ENCODE measurements around the gene MRPS34.

MRPS34 gene

DNA sequence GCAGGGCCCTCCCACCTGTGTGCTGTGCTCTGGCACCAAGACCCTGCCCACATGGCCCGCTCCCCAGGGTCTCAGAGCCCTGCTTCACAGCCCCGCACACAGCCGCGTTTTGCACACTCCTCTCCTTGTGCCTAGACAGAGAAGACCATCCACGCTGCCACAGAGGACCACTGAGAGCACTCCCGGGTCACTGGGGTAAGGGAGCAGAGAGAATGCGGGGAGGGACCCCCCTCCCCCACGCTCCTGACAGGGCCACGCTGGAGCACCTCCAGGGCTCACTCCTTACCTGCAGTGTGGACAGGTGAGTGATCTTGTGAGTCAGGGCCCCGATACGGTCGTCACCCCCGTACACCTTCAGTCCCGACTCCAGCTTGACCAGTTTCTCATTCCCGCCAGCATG is 46.7 kb upstream of the MRPS34 start:
- H3K27ac ChIP-seq, result no peak overlapping the region

DNA sequence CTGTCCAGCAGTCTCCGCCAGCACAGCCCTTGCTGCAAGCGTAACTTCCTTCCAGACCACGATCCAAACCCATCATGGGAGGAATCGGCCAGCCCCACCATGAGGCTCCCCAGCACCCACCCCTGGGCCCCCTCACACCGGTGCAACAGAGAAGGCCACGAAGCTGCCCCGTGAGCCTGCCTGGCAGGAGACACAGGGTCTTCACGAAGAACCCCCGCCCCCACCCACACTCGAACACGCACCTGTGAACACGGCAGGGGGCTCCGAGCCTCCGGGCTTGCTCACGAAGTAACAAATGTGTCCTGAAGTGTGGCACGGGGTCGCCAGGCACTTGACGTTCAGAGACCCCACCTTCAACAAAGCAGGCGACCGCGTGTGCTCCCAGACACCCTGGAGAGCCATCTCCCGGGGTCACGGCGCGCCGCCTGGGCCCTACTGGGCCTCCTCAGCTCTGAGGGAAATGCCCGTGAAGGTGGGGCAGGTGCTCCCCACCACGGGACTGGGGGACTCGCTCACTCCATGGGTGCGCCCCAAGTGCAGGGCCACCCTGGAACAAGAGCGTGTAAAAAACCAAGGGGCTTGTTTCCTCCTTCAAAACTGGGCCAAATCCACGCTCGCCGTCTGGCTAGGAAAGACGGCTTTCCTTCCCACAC is 46.1 kb upstream of the MRPS34 start:
- no peak overlapping the region for H3K9ac ChIP-seq
- TF ChIP-seq, protein P1, sequence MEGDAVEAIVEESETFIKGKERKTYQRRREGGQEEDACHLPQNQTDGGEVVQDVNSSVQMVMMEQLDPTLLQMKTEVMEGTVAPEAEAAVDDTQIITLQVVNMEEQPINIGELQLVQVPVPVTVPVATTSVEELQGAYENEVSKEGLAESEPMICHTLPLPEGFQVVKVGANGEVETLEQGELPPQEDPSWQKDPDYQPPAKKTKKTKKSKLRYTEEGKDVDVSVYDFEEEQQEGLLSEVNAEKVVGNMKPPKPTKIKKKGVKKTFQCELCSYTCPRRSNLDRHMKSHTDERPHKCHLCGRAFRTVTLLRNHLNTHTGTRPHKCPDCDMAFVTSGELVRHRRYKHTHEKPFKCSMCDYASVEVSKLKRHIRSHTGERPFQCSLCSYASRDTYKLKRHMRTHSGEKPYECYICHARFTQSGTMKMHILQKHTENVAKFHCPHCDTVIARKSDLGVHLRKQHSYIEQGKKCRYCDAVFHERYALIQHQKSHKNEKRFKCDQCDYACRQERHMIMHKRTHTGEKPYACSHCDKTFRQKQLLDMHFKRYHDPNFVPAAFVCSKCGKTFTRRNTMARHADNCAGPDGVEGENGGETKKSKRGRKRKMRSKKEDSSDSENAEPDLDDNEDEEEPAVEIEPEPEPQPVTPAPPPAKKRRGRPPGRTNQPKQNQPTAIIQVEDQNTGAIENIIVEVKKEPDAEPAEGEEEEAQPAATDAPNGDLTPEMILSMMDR (IDR thresholded peaks at IDR 0.05), result no peak
- no peaks in the 10 kb centered on the region for H3K4me1 ChIP-seq
- H3K79me2 ChIP-seq, result peaks cover 37% of the 10 kb centered on the region
- H3K27ac ChIP-seq, result no peak overlapping the region
- no peaks in the 10 kb centered on the region for H3K27me3 ChIP-seq (ENCODE audit: control insufficient read depth, insufficient read depth, low read length)
- no peak overlapping the region for H2AFZ ChIP-seq
- H3K4me2 ChIP-seq (ENCODE audit: low read length), result no peak overlapping the region
- H3K9me3 ChIP-seq (ENCODE audit: control insufficient read depth, low read length), result no peaks in the 10 kb centered on the region
- no peaks in the 10 kb centered on the region for H3K36me3 ChIP-seq (ENCODE audit: control insufficient read depth, insufficient read depth, low read length)
- H3K4me3 ChIP-seq (ENCODE audit: low read depth, low read length), result no peak overlapping the region

More for the DNA sequence above, 46.7 kb upstream of the MRPS34 start:
- no peak overlapping the region for H3K4me2 ChIP-seq (ENCODE audit: low read length)
- TF ChIP-seq, protein P1 (IDR thresholded peaks at IDR 0.05), result no peak
- no peak overlapping the region for H2AFZ ChIP-seq
- H3K9ac ChIP-seq, result no peak overlapping the region
- H3K79me2 ChIP-seq, result peaks cover 42% of the 10 kb centered on the region
- H3K27me3 ChIP-seq (ENCODE audit: control insufficient read depth, insufficient read depth, low read length), result no peaks in the 10 kb centered on the region
- H3K4me3 ChIP-seq (ENCODE audit: low read depth, low read length), result no peak overlapping the region
- no peaks in the 10 kb centered on the region for H3K4me1 ChIP-seq
- H3K9me3 ChIP-seq (ENCODE audit: control insufficient read depth, low read length), result no peaks in the 10 kb centered on the region
- no peaks in the 10 kb centered on the region for H3K36me3 ChIP-seq (ENCODE audit: control insufficient read depth, insufficient read depth, low read length)

DNA sequence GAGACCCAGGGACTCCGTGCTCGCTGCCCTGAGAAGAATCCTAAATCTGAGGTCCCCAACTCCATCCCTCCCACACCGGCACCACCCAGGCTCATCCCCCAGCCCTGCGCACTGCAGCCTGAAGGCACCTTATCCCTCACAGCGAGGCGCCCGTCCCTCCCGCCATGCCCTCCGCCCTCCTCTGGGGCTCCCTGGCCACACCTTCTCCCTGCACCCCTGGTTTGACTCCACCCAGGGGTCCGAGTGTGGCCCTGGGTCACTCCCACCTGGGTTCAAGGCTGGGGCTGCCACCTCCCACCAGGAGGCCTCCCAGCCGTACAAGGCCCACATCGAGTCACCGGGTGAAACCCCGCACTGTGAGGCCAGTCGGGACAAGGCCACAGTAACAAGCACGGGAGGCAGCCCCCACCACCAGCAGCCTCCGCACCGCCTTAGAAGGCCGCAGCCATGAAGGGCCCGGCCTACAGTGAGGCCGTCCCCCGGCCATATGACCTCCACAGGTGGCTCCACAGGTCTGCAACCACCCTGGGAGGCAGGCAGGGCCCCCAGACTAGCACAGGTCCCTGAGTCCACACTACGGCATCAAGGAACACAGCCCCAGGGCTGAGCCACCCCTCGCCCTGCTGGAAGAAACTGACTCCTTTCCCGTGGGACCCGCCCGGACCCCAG is 45.4 kb upstream of the MRPS34 start:
- Histone ChIP-seq H3K79me2 (peaks cover 34% of the 10 kb centered on the region), H2AFZ (no peak overlapping the region), H3K4me3 (ENCODE audit: low read depth, low read length) (no peak overlapping the region), H3K27ac (no peak overlapping the region), H3K9ac (no peak overlapping the region), H3K4me2 (ENCODE audit: low read length) (no peak overlapping the region), H3K36me3 (ENCODE audit: control insufficient read depth, insufficient read depth, low read length) (no peaks in the 10 kb centered on the region), H3K9me3 (ENCODE audit: control insufficient read depth, low read length) (no peaks in the 10 kb centered on the region), H3K27me3 (ENCODE audit: control insufficient read depth, insufficient read depth, low read length) (no peaks in the 10 kb centered on the region), H3K4me1 (no peaks in the 10 kb centered on the region)
- TF ChIP-seq, protein P1 (IDR thresholded peaks at IDR 0.05), result no peak

DNA sequence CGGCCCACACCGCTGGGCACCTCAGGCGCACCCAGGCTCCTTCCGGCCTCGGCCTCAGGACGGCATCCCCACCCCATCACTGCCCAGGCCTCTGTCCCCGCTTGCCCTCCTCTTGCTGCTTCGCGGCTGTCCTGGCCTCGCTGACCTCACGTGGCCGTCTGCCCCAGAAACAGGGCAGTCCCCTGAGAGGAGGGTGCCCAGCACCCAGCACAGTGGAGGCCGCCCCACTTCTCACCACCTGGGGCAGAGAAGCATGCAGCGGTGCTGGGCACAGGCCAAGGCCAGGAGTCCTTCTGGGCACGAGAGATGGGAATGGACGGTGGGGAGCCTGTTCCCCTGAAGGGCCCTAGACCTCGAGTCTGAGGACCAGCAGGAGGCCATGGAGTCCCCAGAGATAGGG is 44.8 kb upstream of the MRPS34 start:
- Histone ChIP-seq H2AFZ (no peak overlapping the region), H3K27ac (no peak overlapping the region), H3K27me3 (ENCODE audit: control insufficient read depth, insufficient read depth, low read length) (no peaks in the 10 kb centered on the region), H3K79me2 (peaks cover 29% of the 10 kb centered on the region), H3K4me1 (no peaks in the 10 kb centered on the region), H3K4me3 (ENCODE audit: low read depth, low read length) (no peak overlapping the region), H3K9me3 (ENCODE audit: control insufficient read depth, low read length) (no peaks in the 10 kb centered on the region), H3K4me2 (ENCODE audit: low read length) (no peak overlapping the region), H3K36me3 (ENCODE audit: control insufficient read depth, insufficient read depth, low read length) (no peaks in the 10 kb centered on the region), H3K9ac (no peak overlapping the region)
- TF ChIP-seq, protein P1 (IDR thresholded peaks at IDR 0.05), result no peak

DNA sequence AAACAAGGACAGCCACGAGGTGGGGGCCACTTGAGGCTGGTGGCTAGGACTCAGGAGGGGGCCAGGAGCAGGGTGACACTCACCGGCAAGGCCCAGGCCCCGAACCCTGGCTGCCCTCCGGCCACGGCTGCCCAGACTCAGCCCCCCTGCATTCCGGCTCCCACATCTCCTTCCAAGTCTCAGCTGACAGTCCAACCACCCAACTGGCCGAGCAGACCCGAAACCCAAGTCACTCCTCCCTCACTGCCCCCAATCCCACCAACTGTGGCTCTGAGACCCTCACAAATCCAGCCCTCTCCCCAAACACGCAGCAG is 44.3 kb upstream of the MRPS34 start:
- Histone ChIP-seq H3K79me2 (peaks cover 24% of the 10 kb centered on the region), H3K27ac (no peak overlapping the region), H3K9me3 (ENCODE audit: control insufficient read depth, low read length) (no peaks in the 10 kb centered on the region), H3K4me2 (ENCODE audit: low read length) (no peak overlapping the region), H3K36me3 (ENCODE audit: control insufficient read depth, insufficient read depth, low read length) (no peaks in the 10 kb centered on the region), H3K4me1 (no peaks in the 10 kb centered on the region), H3K9ac (no peak overlapping the region), H2AFZ (no peak overlapping the region), H3K27me3 (ENCODE audit: control insufficient read depth, insufficient read depth, low read length) (no peaks in the 10 kb centered on the region), H3K4me3 (ENCODE audit: low read depth, low read length) (no peak overlapping the region)
- TF ChIP-seq, protein P1 (IDR thresholded peaks at IDR 0.05), result no peak
